Panc1 (cell line): ENCODE results near the gene TFAP2A. TPM values are rescaled to one million over a fixed set of nuclear protein-coding genes. Genes with fewer than 3 reads are reported as not detected.

ENCODE experiments used
- ATAC-seq: fragments of 200-7000 bp; cut with Tn5 transposase; 2 replicates; pipeline ENCODE4 v1.9.1; 2020; ENCODE audit warnings: mild to moderate bottlenecking, moderate library complexity
- BruUV-seq: library from RNA; stranded (reverse); fragments of 400-500 nt; replicated peaks from 2 replicates; lab custom pipeline; 2021; lab: Mats Ljungman, UMichigan
- CTCF ChIA-PET: fragments of 300-600 bp; sonication (Branson Sonifier 250); formaldehyde crosslinking; loops from one replicate; lab custom pipeline; 2022; ENCODE audit warnings: antibody characterized with exemption; lab: Charles Lee
- POLR2A ChIA-PET: fragments of 300-600 bp; sonication (Branson Sonifier 250); formaldehyde crosslinking; loops from one replicate; lab custom pipeline; 2022; ENCODE audit warnings: antibody characterized with exemption; lab: Charles Lee
- DNase-seq: peaks from one replicate; pipeline ENCODE4 v3.0.0-alpha.2; 2010; ENCODE audit warnings: low read depth, low spot score
- H3K27ac ChIP-seq: 2 replicates; pipeline ENCODE4 v1.5.1; 2011; ENCODE audit warnings: mild to moderate bottlenecking, low read length, inconsistent platforms
- H3K27me3 ChIP-seq: fragments of 200-500 bp; sonication (Bioruptor generic); 2 replicates; pipeline ENCODE4 v1.6.0; 2014; ENCODE audit warnings: low read length, inconsistent platforms; ENCODE audit not compliant: control insufficient read depth, insufficient read depth
- H3K36me3 ChIP-seq: fragments of 200-500 bp; sonication (Bioruptor generic); 2 replicates; pipeline ENCODE4 v1.5.1; 2014; ENCODE audit warnings: inconsistent platforms, mild to moderate bottlenecking, low read length, moderate library complexity; ENCODE audit not compliant: control insufficient read depth, insufficient read depth
- H3K4me1 ChIP-seq: 2 replicates; pipeline ENCODE4 v1.5.1; 2011; ENCODE audit warnings: inconsistent platforms, mild to moderate bottlenecking, low read length, moderate library complexity; ENCODE audit not compliant: control insufficient read depth, insufficient read depth
- H3K4me3 ChIP-seq, 2 experiments: 2 replicates each; pipeline ENCODE4 v1.5.1; 2011 to 2012; ENCODE audit warnings: low read depth in 2 of 2, low read length in 2 of 2, mild to moderate bottlenecking in 2 of 2, inconsistent platforms in 1 of 2, moderate library complexity in 1 of 2
- H3K9me3 ChIP-seq: fragments of 200-500 bp; sonication (Bioruptor generic); 2 replicates; pipeline ENCODE4 v1.5.1; 2014; ENCODE audit warnings: low read depth, mild to moderate bottlenecking, inconsistent platforms, low read length, moderate library complexity; ENCODE audit not compliant: control insufficient read depth, insufficient read depth
- CTCF ChIP-seq: fragments of 450-650 bp; IDR thresholded peaks from 2 replicates; pipeline ENCODE4 v1.5.1; 2017; ENCODE audit warnings: mild to moderate bottlenecking
- POLR2AphosphoS5 ChIP-seq: IDR thresholded peaks from 2 replicates; pipeline ENCODE4 v1.6.1; 2012; ENCODE audit warnings: mild to moderate bottlenecking, low read depth, low read length, moderate library complexity
- REST ChIP-seq, 2 experiments: IDR thresholded peaks; 2 replicates each; pipeline ENCODE4 v1.6.1; 2011 to 2012; ENCODE audit warnings: low read depth in 2 of 2, control low read depth in 1 of 2, low read length in 1 of 2, mild to moderate bottlenecking in 1 of 2, moderate library complexity in 1 of 2; ENCODE audit not compliant: insufficient read depth in 1 of 2
- SIN3A ChIP-seq: IDR thresholded peaks from 2 replicates; pipeline ENCODE4 v1.6.1; 2012; ENCODE audit warnings: low read depth, mild to moderate bottlenecking, low read length, moderate library complexity, borderline replicate concordance; ENCODE audit not compliant: insufficient read depth
- TCF7L2 ChIP-seq: IDR thresholded peaks from 2 replicates; pipeline ENCODE4 v1.6.1; 2011; ENCODE audit warnings: mild to moderate bottlenecking, low read depth, low read length, inconsistent platforms
- in situ Hi-C: cut with HindIII; loops from 2 replicates; pipeline ENCODE4 v1.10.0; 2016; ENCODE audit warnings: low sequenced_read_pairs, low pct_unique_long_range_greater_than_20kb
- intact Hi-C: fragments of 100-400 bp; cut with micrococcal nuclease; formaldehyde crosslinking; loops from one replicate; pipeline ENCODE4 v1.10.0; 2022; ENCODE audit not compliant: unreplicated experiment
- total RNA-seq: library from RNA; stranded (reverse); gene quantifications from one replicate; pipeline ENCODE4 v1.2.1, GENCODE V29; 2021; ENCODE audit not compliant: unreplicated experiment

The TFAP2A gene
- total RNA-seq, 1 experiment from 2014 or later: 83.9 TPM

- Histone ChIP-seq H3K27me3 (no peaks in the 10 kb centered on the region), H3K4me1 (peaks cover 40% of the 10 kb centered on the region), H3K27ac (peak overlapping the region; percentile 72; the same call in 1 of the 2 replicates), H3K9me3 (no peaks in the 10 kb centered on the region), H3K4me3 (no peak overlapping the region), H3K36me3 (no peaks in the 10 kb centered on the region)
- CTCF ChIA-PET: interaction anchor here (0.5 to 1.3 kb wide), 6 partner anchors 15 to 1447 kb away, joined by 3 to 5 read pairs (median 3); partner anchors contain the start of gene TFAP2A
- POLR2A ChIA-PET: interaction anchor here (0.7 to 0.9 kb wide), 2 partner anchors 15 to 679 kb away, joined by 3 to 4 read pairs; partner anchors contain the start of gene TFAP2A
- BruUV-seq: no TSS peak
- ATAC-seq (peak; percentile 83), DNase-seq (no peak)
- intact Hi-C loops (loop anchor here (2.0 to 5.0 kb wide), 2 partner anchors 1178 to 1445 kb away; no protein-coding TSS in a partner anchor), in situ Hi-C loops (no loop called here)
- TF ChIP-seq SIN3A: no peak
- TF ChIP-seq TCF7L2: no peak
- TF ChIP-seq REST (IDR thresholded peaks at IDR 0.05; ENCODE audit: insufficient read depth in 1 of 2, low read depth in 2 of 2, low read length in 1 of 2): no peak
- TF ChIP-seq CTCF: peak; percentile 77
- no peak for TF ChIP-seq POLR2AphosphoS5
Observed at GRCh38 chr6:10429638-10430427, 15.0 kb upstream of the TFAP2A start.

GRCh38 chr6:10426781-10427279 is 12.0 kb upstream of the TFAP2A start:
- no peaks in the 10 kb centered on the region for H3K36me3 ChIP-seq
- peak overlapping the region; percentile 43 to 62 for H3K4me3 ChIP-seq
- H3K9me3 ChIP-seq: no peaks in the 10 kb centered on the region
- ChIA-PET POLR2A (no interaction called here), CTCF (no interaction called here)
- intact Hi-C loops (loop anchor here (5.0 kb wide), 1 partner anchor 1175 kb away; no protein-coding TSS in a partner anchor), in situ Hi-C loops (no loop called here)
- H3K27ac ChIP-seq: peak overlapping the region; percentile 95
- BruUV-seq: no TSS peak
- peaks cover 57% of the 10 kb centered on the region for H3K4me1 ChIP-seq
- peak; percentile 8 for ATAC-seq
- no peaks in the 10 kb centered on the region for H3K27me3 ChIP-seq
- TF ChIP-seq POLR2AphosphoS5 (no peak), CTCF (no peak), REST (IDR thresholded peaks at IDR 0.05; ENCODE audit: insufficient read depth in 1 of 2, low read depth in 2 of 2, low read length in 1 of 2) (no peak), TCF7L2 (peak; percentile 66), SIN3A (no peak)
- DNase-seq: no peak
